ENCODE results near the gene TRIP10. TPM values are rescaled to one million over a fixed set of nuclear protein-coding genes. Genes with fewer than 3 reads are reported as not detected.

The TRIP10 gene
- total and polyA plus RNA-seq, 4 donors = 60.8 to 97.3 (median 79.8) TPM

DNA sequence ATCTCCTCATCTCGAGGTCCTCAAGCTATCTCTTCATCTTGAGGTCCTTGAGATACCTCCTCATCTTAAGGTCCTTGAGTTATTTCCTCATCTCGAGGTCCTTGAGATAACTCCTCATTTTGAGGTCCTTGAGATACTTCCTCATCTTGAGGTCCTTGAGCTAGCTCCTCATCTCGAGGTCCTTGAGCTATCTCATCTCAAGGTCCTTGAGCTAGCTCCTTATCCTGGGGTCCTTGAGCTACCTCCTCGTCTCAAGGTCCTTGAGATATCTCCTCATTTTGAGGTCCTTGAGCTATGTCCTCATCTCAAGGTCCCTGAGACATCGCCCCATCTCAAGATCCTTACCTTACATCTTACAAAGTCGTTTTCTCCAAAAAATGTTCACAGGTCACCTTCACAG, 51.8 kb downstream of the TRIP10 start:
- no peak overlapping the region for H3K27ac ChIP-seq (ENCODE audit: low read depth in 1 of 2, low read length in 1 of 2)
- peaks cover 0 to 9% (median 3%) of the 10 kb centered on the region in 4 donors for H3K9me3 ChIP-seq (ENCODE audit: control insufficient read depth in 4 of 4, insufficient read depth in 3 of 4, low read length in 3 of 4)
- ATAC-seq (ENCODE audit: insufficient read depth, low FRiP score) = no peak
- TF ChIP-seq, protein P1, sequence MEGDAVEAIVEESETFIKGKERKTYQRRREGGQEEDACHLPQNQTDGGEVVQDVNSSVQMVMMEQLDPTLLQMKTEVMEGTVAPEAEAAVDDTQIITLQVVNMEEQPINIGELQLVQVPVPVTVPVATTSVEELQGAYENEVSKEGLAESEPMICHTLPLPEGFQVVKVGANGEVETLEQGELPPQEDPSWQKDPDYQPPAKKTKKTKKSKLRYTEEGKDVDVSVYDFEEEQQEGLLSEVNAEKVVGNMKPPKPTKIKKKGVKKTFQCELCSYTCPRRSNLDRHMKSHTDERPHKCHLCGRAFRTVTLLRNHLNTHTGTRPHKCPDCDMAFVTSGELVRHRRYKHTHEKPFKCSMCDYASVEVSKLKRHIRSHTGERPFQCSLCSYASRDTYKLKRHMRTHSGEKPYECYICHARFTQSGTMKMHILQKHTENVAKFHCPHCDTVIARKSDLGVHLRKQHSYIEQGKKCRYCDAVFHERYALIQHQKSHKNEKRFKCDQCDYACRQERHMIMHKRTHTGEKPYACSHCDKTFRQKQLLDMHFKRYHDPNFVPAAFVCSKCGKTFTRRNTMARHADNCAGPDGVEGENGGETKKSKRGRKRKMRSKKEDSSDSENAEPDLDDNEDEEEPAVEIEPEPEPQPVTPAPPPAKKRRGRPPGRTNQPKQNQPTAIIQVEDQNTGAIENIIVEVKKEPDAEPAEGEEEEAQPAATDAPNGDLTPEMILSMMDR (IDR thresholded peaks at IDR 0.05; ENCODE audit: control extremely low read depth, extremely low read depth) = no peak
- no peaks in the 10 kb centered on the region for H3K36me3 ChIP-seq (ENCODE audit: control insufficient read depth in 4 of 4, insufficient read depth in 4 of 4, low read length in 4 of 4)
- 61 to 73% methylated on average over 6 of the region's 6 CpGs for WGBS, 2 donors
- DNase-seq = no peak
- H3K9ac ChIP-seq (ENCODE audit: insufficient read depth in 1 of 2, low read length in 2 of 2) = no peak overlapping the region
- H3K4me3 ChIP-seq = no peak overlapping the region
- peaks cover 0 to 4% (median 0%) of the 10 kb centered on the region in 5 donors for H3K4me1 ChIP-seq (ENCODE audit: control insufficient read depth in 5 of 5, insufficient read depth in 5 of 5, low read length in 5 of 5)
- H3K27me3 ChIP-seq (ENCODE audit: control insufficient read depth in 3 of 3, insufficient read depth in 3 of 3, low read length in 2 of 3) = no peaks in the 10 kb centered on the region

- no peak for DNase-seq
- Histone ChIP-seq H3K9me3 (ENCODE audit: control insufficient read depth in 4 of 4, insufficient read depth in 3 of 4, low read length in 3 of 4) (peaks cover 0 to 9% (median 3%) of the 10 kb centered on the region in 4 donors), H3K27ac (ENCODE audit: low read depth in 1 of 2, low read length in 1 of 2) (no peak overlapping the region), H3K4me1 (ENCODE audit: control insufficient read depth in 5 of 5, insufficient read depth in 5 of 5, low read length in 5 of 5) (peaks cover 0 to 4% (median 0%) of the 10 kb centered on the region in 5 donors), H3K36me3 (ENCODE audit: control insufficient read depth in 4 of 4, insufficient read depth in 4 of 4, low read length in 4 of 4) (no peaks in the 10 kb centered on the region), H3K4me3 (no peak overlapping the region), H3K27me3 (ENCODE audit: control insufficient read depth in 3 of 3, insufficient read depth in 3 of 3, low read length in 2 of 3) (no peaks in the 10 kb centered on the region), H3K9ac (ENCODE audit: insufficient read depth in 1 of 2, low read length in 2 of 2) (no peak overlapping the region)
- ATAC-seq (ENCODE audit: insufficient read depth, low FRiP score) = no peak
- TF ChIP-seq, protein P1 (IDR thresholded peaks at IDR 0.05; ENCODE audit: control extremely low read depth, extremely low read depth) = no peak
- 72 to 80% methylated on average over 4 of the region's 4 CpGs for WGBS, 2 donors
Observed at GRCh38 chr19:6793411-6793810, 53.9 kb downstream of the TRIP10 start.

DNA sequence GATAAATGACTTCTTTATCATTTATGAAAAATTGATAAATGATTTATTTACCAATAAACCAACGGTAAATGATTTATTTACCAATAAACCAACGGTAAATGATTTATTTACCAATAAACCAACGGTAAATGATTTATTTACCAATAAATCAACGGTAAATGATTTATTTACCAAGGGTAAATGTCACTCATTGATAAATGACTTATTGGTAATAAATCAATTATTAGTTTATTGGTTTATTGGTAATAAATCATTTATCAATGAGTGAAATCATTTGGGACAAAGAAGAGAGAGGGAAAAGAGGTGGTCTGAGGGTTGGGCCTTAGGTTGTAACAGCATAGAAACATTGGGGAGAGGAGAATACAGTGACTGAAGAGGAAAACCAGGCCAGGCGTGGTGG, 54.5 kb downstream of the TRIP10 start:
- no peak for DNase-seq
- no peak overlapping the region for H3K27ac ChIP-seq (ENCODE audit: low read depth in 1 of 2, low read length in 1 of 2)
- peaks cover 0 to 2% (median 0%) of the 10 kb centered on the region in 5 donors for H3K4me1 ChIP-seq (ENCODE audit: control insufficient read depth in 5 of 5, insufficient read depth in 5 of 5, low read length in 5 of 5)
- no peak for ATAC-seq (ENCODE audit: insufficient read depth, low FRiP score)
- TF ChIP-seq, protein P1 (IDR thresholded peaks at IDR 0.05; ENCODE audit: control extremely low read depth, extremely low read depth) = no peak
- H3K9me3 ChIP-seq (ENCODE audit: control insufficient read depth in 4 of 4, insufficient read depth in 3 of 4, low read length in 3 of 4) = peaks cover 0 to 9% (median 3%) of the 10 kb centered on the region in 4 donors
- no peaks in the 10 kb centered on the region for H3K36me3 ChIP-seq (ENCODE audit: control insufficient read depth in 4 of 4, insufficient read depth in 4 of 4, low read length in 4 of 4)
- 95 to 97% methylated on average over 5 of the region's 5 CpGs for WGBS, 2 donors
- no peak overlapping the region for H3K4me3 ChIP-seq
- no peaks in the 10 kb centered on the region for H3K27me3 ChIP-seq (ENCODE audit: control insufficient read depth in 3 of 3, insufficient read depth in 3 of 3, low read length in 2 of 3)
- H3K9ac ChIP-seq (ENCODE audit: insufficient read depth in 1 of 2, low read length in 2 of 2) = no peak overlapping the region

Data from lung (tissue), 12 donors.